ENCODE results near the gene LZTS3.

LZTS3 gene

DNA sequence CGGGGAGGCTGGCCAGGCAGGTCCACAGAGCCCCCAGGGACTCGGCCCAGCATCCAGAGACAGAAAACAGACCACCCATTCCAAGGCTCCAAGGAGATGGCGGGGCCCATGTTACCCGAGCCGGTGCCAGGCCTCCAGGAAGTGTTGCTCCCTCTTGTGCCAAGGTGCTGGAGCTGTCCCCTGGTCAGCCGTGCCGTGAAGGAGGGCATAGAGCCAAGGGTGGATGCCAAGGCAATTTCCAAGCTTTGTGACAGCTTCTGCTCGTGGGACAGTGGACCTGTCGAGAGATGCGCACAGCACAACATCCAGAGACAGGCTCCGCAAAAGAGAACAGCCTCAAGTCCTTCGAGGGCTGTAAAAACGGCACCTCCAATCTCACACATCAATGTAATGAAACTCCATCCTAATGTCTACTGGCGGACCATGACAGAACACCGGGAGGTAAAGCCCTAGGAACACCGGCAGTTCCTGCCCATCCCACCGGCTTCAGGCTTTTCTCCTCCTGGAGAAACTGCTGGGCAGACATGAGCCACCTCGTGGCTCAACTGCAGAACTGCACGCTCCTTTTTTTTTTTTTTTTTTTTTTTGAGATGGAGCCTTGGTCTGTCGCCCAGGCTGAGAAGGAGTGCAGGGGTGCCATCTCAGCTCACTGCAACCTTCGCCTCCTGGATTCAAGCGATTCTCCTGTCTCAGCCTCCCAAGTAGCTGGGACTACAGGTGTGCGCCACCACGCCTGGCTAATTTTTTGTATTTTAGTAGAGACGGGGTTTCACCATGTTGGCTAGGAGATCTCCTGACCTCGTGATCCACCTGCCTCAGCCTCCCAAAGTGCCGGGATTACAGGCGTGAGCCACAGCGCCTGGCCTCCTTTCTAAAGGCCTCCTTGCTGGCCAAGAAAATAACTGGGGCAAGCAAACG is 57.9 kb downstream of the LZTS3 start:
- H3K4me3 ChIP-seq (ENCODE audit: control insufficient read depth, low read depth, low read length), result no peak overlapping the region
- TF ChIP-seq, protein P1, sequence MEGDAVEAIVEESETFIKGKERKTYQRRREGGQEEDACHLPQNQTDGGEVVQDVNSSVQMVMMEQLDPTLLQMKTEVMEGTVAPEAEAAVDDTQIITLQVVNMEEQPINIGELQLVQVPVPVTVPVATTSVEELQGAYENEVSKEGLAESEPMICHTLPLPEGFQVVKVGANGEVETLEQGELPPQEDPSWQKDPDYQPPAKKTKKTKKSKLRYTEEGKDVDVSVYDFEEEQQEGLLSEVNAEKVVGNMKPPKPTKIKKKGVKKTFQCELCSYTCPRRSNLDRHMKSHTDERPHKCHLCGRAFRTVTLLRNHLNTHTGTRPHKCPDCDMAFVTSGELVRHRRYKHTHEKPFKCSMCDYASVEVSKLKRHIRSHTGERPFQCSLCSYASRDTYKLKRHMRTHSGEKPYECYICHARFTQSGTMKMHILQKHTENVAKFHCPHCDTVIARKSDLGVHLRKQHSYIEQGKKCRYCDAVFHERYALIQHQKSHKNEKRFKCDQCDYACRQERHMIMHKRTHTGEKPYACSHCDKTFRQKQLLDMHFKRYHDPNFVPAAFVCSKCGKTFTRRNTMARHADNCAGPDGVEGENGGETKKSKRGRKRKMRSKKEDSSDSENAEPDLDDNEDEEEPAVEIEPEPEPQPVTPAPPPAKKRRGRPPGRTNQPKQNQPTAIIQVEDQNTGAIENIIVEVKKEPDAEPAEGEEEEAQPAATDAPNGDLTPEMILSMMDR (IDR thresholded peaks at IDR 0.05; ENCODE audit: control insufficient read depth, insufficient read depth, low read depth, low read length, missing control alignments), result peak; percentile 78
- peak; percentile 17 for DNase-seq (ENCODE audit: low read depth)

All from AG09309 (cell line).